IPS DF 6.9 (cell line): Measurements from ENCODE around the gene SOS2.

ENCODE experiments used
- DNase-seq: peaks from one replicate; pipeline ENCODE4 v3.0.0-alpha.2; 2013; ENCODE audit warnings: low read depth, low spot score
- H3K27ac ChIP-seq: one replicate; pipeline ENCODE4 v1.5.1; 2013; ENCODE audit warnings: low read length, control low read depth
- H3K27me3 ChIP-seq: 2 replicates; pipeline ENCODE4 v1.6.1; 2013; ENCODE audit warnings: mild to moderate bottlenecking, low read length; ENCODE audit not compliant: control insufficient read depth, insufficient read depth
- H3K36me3 ChIP-seq: 2 replicates; pipeline ENCODE4 v1.6.1; 2013; ENCODE audit warnings: low read length; ENCODE audit not compliant: control insufficient read depth, insufficient read depth
- H3K4me1 ChIP-seq: 2 replicates; pipeline ENCODE4 v1.6.1; 2013; ENCODE audit warnings: low read length; ENCODE audit not compliant: control insufficient read depth, insufficient read depth
- H3K4me3 ChIP-seq: 2 replicates; pipeline ENCODE4 v1.5.1; 2013; ENCODE audit warnings: mild to moderate bottlenecking, low read length
- H3K9me3 ChIP-seq: 2 replicates; pipeline ENCODE4 v1.6.1; 2013; ENCODE audit warnings: low read length, inconsistent platforms; ENCODE audit not compliant: control insufficient read depth, insufficient read depth
- WGBS: extraction: QIAGEN DNeasy Blood & Tissue Kit; methylation state at CpG from one replicate; pipeline ENCODE4 v1.1.7; 2013; ENCODE audit warnings: mixed read lengths, missing lambda C conversion rate; ENCODE audit not compliant: insufficient read length, insufficient coverage; 5-methylcytosine and 5-hydroxymethylcytosine counted together

SOS2 gene

GRCh38 chr14:50122291-50122690, 109.1 kb downstream of the SOS2 start:
- Histone ChIP-seq H3K36me3 (no peaks in the 10 kb centered on the region), H3K4me1 (no peaks in the 10 kb centered on the region), H3K27ac (no peak overlapping the region), H3K4me3 (no peak overlapping the region), H3K27me3 (no peaks in the 10 kb centered on the region), H3K9me3 (no peaks in the 10 kb centered on the region)
- DNase-seq, result no peak
- no CpG with 5 or more reads among the region's 6 CpGs for WGBS

- Histone ChIP-seq H3K4me3 (no peak overlapping the region), H3K27ac (no peak overlapping the region), H3K9me3 (no peaks in the 10 kb centered on the region), H3K36me3 (no peaks in the 10 kb centered on the region), H3K27me3 (no peaks in the 10 kb centered on the region), H3K4me1 (no peaks in the 10 kb centered on the region)
- no peak for DNase-seq
- WGBS, result no CpG with 5 or more reads among the region's 5 CpGs
These were observed 109.9 kb downstream of the SOS2 start for GRCh38 chr14:50121486-50121885.

- Histone ChIP-seq H3K9me3 (no peaks in the 10 kb centered on the region), H3K4me1 (no peaks in the 10 kb centered on the region), H3K27me3 (no peaks in the 10 kb centered on the region), H3K27ac (no peak overlapping the region), H3K4me3 (no peak overlapping the region), H3K36me3 (peaks cover 3% of the 10 kb centered on the region; the same call in 1 of the 2 replicates)
- no peak for DNase-seq
- no CpG with 5 or more reads among the region's 2 CpGs for WGBS
These were observed 113.9 kb downstream of the SOS2 start for GRCh38 chr14:50117456-50117855.

GRCh38 chr14:50116966-50117365, 114.4 kb downstream of the SOS2 start:
- Histone ChIP-seq H3K36me3 (peaks cover 3% of the 10 kb centered on the region; the same call in 1 of the 2 replicates), H3K9me3 (no peaks in the 10 kb centered on the region), H3K4me3 (no peak overlapping the region), H3K27ac (no peak overlapping the region), H3K27me3 (no peaks in the 10 kb centered on the region), H3K4me1 (no peaks in the 10 kb centered on the region)
- WGBS, result no CpG with 5 or more reads among the region's 2 CpGs
- DNase-seq, result no peak

GRCh38 chr14:50116181-50116956, 115.0 kb downstream of the SOS2 start, which contains the start of gene VCPKMT:
Gene VCPKMT (minus strand): TSS chr14:50116572. CDS start chr14:50116552, 20 bp downstream.
- DNase-seq, result peak; percentile 75
- Histone ChIP-seq H3K9me3 (no peaks in the 10 kb centered on the region), H3K27me3 (no peaks in the 10 kb centered on the region), H3K36me3 (peaks cover 7% of the 10 kb centered on the region; the same call in 1 of the 2 replicates), H3K4me1 (no peaks in the 10 kb centered on the region), H3K4me3 (peak within 1 kb of the TSS; percentile 99), H3K27ac (no peak within 1 kb of the TSS)
- no CpG with 5 or more reads among the region's 63 CpGs for WGBS

GRCh38 chr14:50113381-50114035, 117.9 kb downstream of the SOS2 start:
- peaks cover 12% of the 10 kb centered on the region; the same call in 1 of the 2 replicates for H3K36me3 ChIP-seq

GRCh38 chr14:50110323-50111037, 120.9 kb downstream of the SOS2 start:
- no peaks in the 10 kb centered on the region for H3K4me1 ChIP-seq
- no CpG with 5 or more reads among the region's 4 CpGs for WGBS
- no peak overlapping the region for H3K27ac ChIP-seq
- H3K9me3 ChIP-seq, result no peaks in the 10 kb centered on the region
- H3K27me3 ChIP-seq, result no peaks in the 10 kb centered on the region
- H3K4me3 ChIP-seq, result no peak overlapping the region
- DNase-seq, result no peak
- H3K36me3 ChIP-seq, result peaks cover 12% of the 10 kb centered on the region; the same call in 1 of the 2 replicates

More at GRCh38 chr14:50113381-50114035, 117.9 kb downstream of the SOS2 start:
- no CpG with 5 or more reads among the region's 4 CpGs for WGBS
- Histone ChIP-seq H3K27ac (no peak overlapping the region), H3K4me1 (no peaks in the 10 kb centered on the region), H3K9me3 (no peaks in the 10 kb centered on the region), H3K27me3 (no peaks in the 10 kb centered on the region), H3K4me3 (no peak overlapping the region)
- DNase-seq, result no peak

- Histone ChIP-seq H3K4me1 (no peaks in the 10 kb centered on the region), H3K4me3 (no peak overlapping the region), H3K9me3 (no peaks in the 10 kb centered on the region), H3K27me3 (no peaks in the 10 kb centered on the region), H3K36me3 (peaks cover 12% of the 10 kb centered on the region; the same call in 1 of the 2 replicates), H3K27ac (no peak overlapping the region)
- no CpG with 5 or more reads among the region's 6 CpGs for WGBS
- DNase-seq, result no peak
These were observed 122.0 kb downstream of the SOS2 start for GRCh38 chr14:50109342-50109741.

- peaks cover 10% of the 10 kb centered on the region; the same call in 1 of the 2 replicates for H3K36me3 ChIP-seq
- WGBS, result no CpG with 5 or more reads among the region's 2 CpGs
These were observed 123.5 kb downstream of the SOS2 start for GRCh38 chr14:50107850-50108249.

GRCh38 chr14:50106178-50106577, 125.2 kb downstream of the SOS2 start:
- H3K36me3 ChIP-seq, result peaks cover 4% of the 10 kb centered on the region; the same call in 1 of the 2 replicates
- H3K4me1 ChIP-seq, result no peaks in the 10 kb centered on the region
- DNase-seq, result no peak
- H3K27ac ChIP-seq, result no peak overlapping the region
- H3K27me3 ChIP-seq, result no peaks in the 10 kb centered on the region
- WGBS, result no CpG with 5 or more reads among the region's 4 CpGs
- no peak overlapping the region for H3K4me3 ChIP-seq
- no peaks in the 10 kb centered on the region for H3K9me3 ChIP-seq

More at GRCh38 chr14:50107850-50108249, 123.5 kb downstream of the SOS2 start:
- H3K4me3 ChIP-seq, result no peak overlapping the region
- H3K9me3 ChIP-seq, result no peaks in the 10 kb centered on the region
- H3K27me3 ChIP-seq, result no peaks in the 10 kb centered on the region
- H3K27ac ChIP-seq, result no peak overlapping the region
- H3K4me1 ChIP-seq, result no peaks in the 10 kb centered on the region
- no peak for DNase-seq
